Measurements from ENCODE around the gene UBE2Q2. TPM values are rescaled to one million over a fixed set of nuclear protein-coding genes. Genes with fewer than 3 reads are reported as not detected.

The UBE2Q2 gene
- total and polyA plus RNA-seq, 3 donors from 2014 or later = 36.4 to 44.8 (median 43.8) TPM

- Histone ChIP-seq H3K4me3 (no peak overlapping the region), H3K4me1 (peaks cover 20% of the 10 kb centered on the region), H3K27ac (no peak overlapping the region), H3K9me3 (no peaks in the 10 kb centered on the region), H3K27me3 (no peaks in the 10 kb centered on the region), H3K36me3 (ENCODE audit: low read depth, missing control alignments) (no peaks in the 10 kb centered on the region)
- TF ChIP-seq POLR2A (IDR thresholded peaks at IDR 0.05) (no peak), CTCF (IDR thresholded peaks at IDR 0.05) (no peak)
- peak; percentile 60 for DNase-seq
- intact Hi-C loops (cut with DNase I; ENCODE audit: low total_unique reads) = no loop called here
Measured at GRCh38 chr15:75840659-75841058, 2.6 kb upstream of the UBE2Q2 start.

- Histone ChIP-seq H3K36me3 (ENCODE audit: low read depth, missing control alignments) (no peaks in the 10 kb centered on the region), H3K4me1 (peaks cover 20% of the 10 kb centered on the region), H3K4me3 (no peak overlapping the region), H3K9me3 (no peaks in the 10 kb centered on the region), H3K27me3 (no peaks in the 10 kb centered on the region), H3K27ac (no peak overlapping the region)
- intact Hi-C loops (cut with DNase I; ENCODE audit: low total_unique reads) = no loop called here
- no peak for TF ChIP-seq CTCF (IDR thresholded peaks at IDR 0.05)
- no peak for TF ChIP-seq POLR2A (IDR thresholded peaks at IDR 0.05)
- DNase-seq = no peak
Measured at GRCh38 chr15:75841626-75842025, 1.6 kb upstream of the UBE2Q2 start.

GRCh38 chr15:75843678-75844581 lies 683 bp downstream of the UBE2Q2 start:
- no peak for TF ChIP-seq POLR2A (IDR thresholded peaks at IDR 0.05)
- no peak for TF ChIP-seq CTCF (IDR thresholded peaks at IDR 0.05)
- Histone ChIP-seq H3K27ac (peak overlapping the region; percentile 96), H3K4me3 (peak overlapping the region; percentile 89 to 100), H3K4me1 (peaks cover 20% of the 10 kb centered on the region), H3K27me3 (no peaks in the 10 kb centered on the region), H3K9me3 (no peaks in the 10 kb centered on the region), H3K36me3 (ENCODE audit: low read depth, missing control alignments) (no peaks in the 10 kb centered on the region)
- WGBS, 2 donors = 0 to 1% methylated on average over 38 to 47 of the region's 77 CpGs
- intact Hi-C loops (cut with DNase I; ENCODE audit: low total_unique reads) = no loop called here
- DNase-seq = peak; percentile 57

GRCh38 chr15:75844629-75845335 lies 1.5 kb downstream of the UBE2Q2 start:
- intact Hi-C loops (cut with DNase I; ENCODE audit: low total_unique reads) = no loop called here
- TF ChIP-seq POLR2A (IDR thresholded peaks at IDR 0.05) (no peak), CTCF (IDR thresholded peaks at IDR 0.05) (no peak)
- Histone ChIP-seq H3K36me3 (ENCODE audit: low read depth, missing control alignments) (no peaks in the 10 kb centered on the region), H3K27me3 (no peaks in the 10 kb centered on the region), H3K4me1 (peaks cover 20% of the 10 kb centered on the region), H3K9me3 (no peaks in the 10 kb centered on the region), H3K27ac (peak overlapping the region in 1 of 2 donors; percentile 96), H3K4me3 (peak overlapping the region; percentile 89 to 100)
- 25 to 39% methylated on average over 13 of the region's 13 CpGs for WGBS, 2 donors
- DNase-seq = no peak
